SIG-M5 treated with dmso at 0.1 percent for 504 hours (cell line): ENCODE results near the gene ADCYAP1.
"Not testable (repeated sequence)": the region's sequence is repeated elsewhere in the genome, so short reads cannot be mapped to it uniquely, and the experiment has no call there.

Experiments
- DNase-seq: peaks from one replicate; lab custom pipeline; 2025; ENCODE audit not compliant: unreplicated experiment; lab: John Stamatoyannopoulos, UW

Gene ADCYAP1

GRCh38 chr18:904218-905090 lies at the start of gene ADCYAP1:
ADCYAP1 (plus strand) TSS chr18:904871; CDS start chr18:905387, 516 bp downstream.
- no peak for DNase-seq

GRCh38 chr18:857986-858385 lies 46.7 kb upstream of the ADCYAP1 start:
- no peak for DNase-seq

- DNase-seq = peak; percentile 74
Measured at GRCh38 chr18:864872-865273, 39.8 kb upstream of the ADCYAP1 start.

GRCh38 chr18:867257-867656 lies 37.4 kb upstream of the ADCYAP1 start:
- no peak for DNase-seq

- not testable (repeated sequence) for DNase-seq
Measured at GRCh38 chr18:873426-873825, 31.2 kb upstream of the ADCYAP1 start.

- DNase-seq = no peak
Measured at GRCh38 chr18:875912-876311, 28.8 kb upstream of the ADCYAP1 start.

- DNase-seq = no peak
Measured at GRCh38 chr18:877238-877637, 27.4 kb upstream of the ADCYAP1 start.

GRCh38 chr18:886076-886475 lies 18.6 kb upstream of the ADCYAP1 start:
- DNase-seq = no peak

GRCh38 chr18:887716-888115 lies 17.0 kb upstream of the ADCYAP1 start:
- DNase-seq = no peak

- no peak for DNase-seq
Measured at GRCh38 chr18:892316-892715, 12.4 kb upstream of the ADCYAP1 start.

- DNase-seq = no peak
Measured at GRCh38 chr18:896315-896714, 8.4 kb upstream of the ADCYAP1 start.

GRCh38 chr18:901761-902160 lies 2.9 kb upstream of the ADCYAP1 start:
- DNase-seq = no peak

GRCh38 chr18:902229-902628 lies 2.4 kb upstream of the ADCYAP1 start:
- DNase-seq = no peak

GRCh38 chr18:903701-904100 lies 970 bp upstream of the ADCYAP1 start:
- peak; percentile 30 for DNase-seq

GRCh38 chr18:905307-905947 lies 756 bp downstream of the ADCYAP1 start:
- DNase-seq = no peak

GRCh38 chr18:905948-906415 lies 1.3 kb downstream of the ADCYAP1 start:
- DNase-seq = no peak

GRCh38 chr18:906416-907114 lies 1.9 kb downstream of the ADCYAP1 start:
- no peak for DNase-seq

GRCh38 chr18:907115-907884 lies 2.6 kb downstream of the ADCYAP1 start:
- no peak for DNase-seq

GRCh38 chr18:907885-908757 lies 3.5 kb downstream of the ADCYAP1 start:
- DNase-seq = no peak
